ENCODE results near the gene HOXA13. TPM values are rescaled to one million over a fixed set of nuclear protein-coding genes. Genes with fewer than 3 reads are reported as not detected.

Gene HOXA13
- total RNA-seq, 1 experiment from 2014 or later = not detected

DNA sequence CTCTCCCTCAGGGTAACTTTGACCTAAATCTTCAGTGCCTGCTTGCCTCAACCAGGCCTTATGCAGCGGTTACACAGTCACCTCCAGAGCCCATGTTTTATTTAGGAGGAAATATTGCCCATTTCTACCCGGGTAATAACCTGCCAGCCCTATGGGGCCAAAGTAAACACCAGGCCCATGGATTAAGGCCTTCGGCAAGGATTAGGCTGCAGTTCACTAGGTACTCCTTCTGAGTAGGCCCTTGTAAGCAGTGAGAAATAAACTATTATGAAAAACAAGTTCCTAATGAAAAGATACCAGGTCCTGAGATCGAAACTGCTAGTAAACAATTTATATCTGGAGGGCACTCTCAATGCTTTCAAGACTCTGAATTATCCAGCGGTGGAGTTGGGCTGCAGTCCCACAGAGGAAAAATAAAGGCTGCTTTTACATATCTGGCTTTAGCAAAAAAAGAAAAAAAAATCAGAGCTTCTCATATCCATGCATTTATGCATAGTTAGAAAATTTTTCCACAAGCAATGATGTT lies 22.0 kb downstream of the HOXA13 start:
- no peaks in the 10 kb centered on the region for H3K9me3 ChIP-seq (ENCODE audit: control insufficient read depth, low read depth, low read length)
- no peaks in the 10 kb centered on the region for H3K79me1 ChIP-seq (ENCODE audit: insufficient read depth, low read depth, low read length, poor library complexity, severe bottlenecking)
- no peak overlapping the region for H4K91ac ChIP-seq (ENCODE audit: insufficient read length, low read depth, low read length)
- Mint-ChIP-seq H3K9me3 (peaks cover 2 to 14% of the 10 kb centered on the region in 2 experiments; a peak in 1 of 5 replicates), H3K36me3 (ENCODE audit: insufficient read depth in 1 of 3, low read depth in 3 of 3) (no peaks in the 10 kb centered on the region; a peak in 2 of 7 replicates), H3K27me3 (ENCODE audit: low read depth) (peaks cover 98% of the 10 kb centered on the region), H3K4me3 (no peak overlapping the region), H3K4me1 (peaks cover 3 to 12% of the 10 kb centered on the region in 2 experiments), H3K27ac (no peak overlapping the region)
- no peak overlapping the region for H3K4ac ChIP-seq (ENCODE audit: low read depth, low read length)
- no peaks in the 10 kb centered on the region for H4K20me1 ChIP-seq (ENCODE audit: control insufficient read depth, insufficient read depth, insufficient read length)
- DNase-seq = no peak
- H2BK120ac ChIP-seq (ENCODE audit: low read depth, low read length, poor library complexity, severe bottlenecking) = no peak overlapping the region
- H2BK15ac ChIP-seq (ENCODE audit: low read depth, low read length) = no peak overlapping the region
- H3K4me2 ChIP-seq (ENCODE audit: insufficient read depth, insufficient read length, low read length) = no peak overlapping the region
- no peak overlapping the region for H3K27ac ChIP-seq (ENCODE audit: insufficient read length, low read depth, low read length)
- no peaks in the 10 kb centered on the region for H3K23me2 ChIP-seq (ENCODE audit: insufficient read length, low read depth, low read length, poor library complexity, severe bottlenecking)
- H3K27me3 ChIP-seq (ENCODE audit: insufficient read depth, low read length) = peaks cover 98% of the 10 kb centered on the region
- H3K23ac ChIP-seq (ENCODE audit: insufficient read length, low read depth, low read length) = no peak overlapping the region
- no peak overlapping the region for H2BK5ac ChIP-seq (ENCODE audit: insufficient read length, low read length)
- H3K79me2 ChIP-seq (ENCODE audit: insufficient read depth, low read length) = no peaks in the 10 kb centered on the region
- H2BK20ac ChIP-seq (ENCODE audit: low read depth, low read length, poor library complexity, severe bottlenecking) = no peak overlapping the region
- no peak overlapping the region for H3K14ac ChIP-seq (ENCODE audit: insufficient read depth, low read length)
- no peak overlapping the region for H3K9ac ChIP-seq (ENCODE audit: extremely low read depth, insufficient read length, low read length)
- H2AFZ ChIP-seq (ENCODE audit: low read length) = no peak overlapping the region
- no peak overlapping the region for H2BK12ac ChIP-seq (ENCODE audit: insufficient read length, low read depth, low read length)
- H3K18ac ChIP-seq (ENCODE audit: insufficient read length, low read depth, low read length) = no peak overlapping the region
- no peak overlapping the region for H4K8ac ChIP-seq (replicated peaks; ENCODE audit: insufficient read length, low read depth, low read length)
- H2AK5ac ChIP-seq (ENCODE audit: insufficient read length, low read length) = no peak overlapping the region
- no peaks in the 10 kb centered on the region for H3K4me1 ChIP-seq (ENCODE audit: insufficient read depth, low read length)
- no CpG with 5 or more reads among the region's 5 CpGs for WGBS (ENCODE audit: extremely low coverage, insufficient read length, low lambda C conversion rate)
- H4K5ac ChIP-seq (ENCODE audit: insufficient read length, low read depth, low read length) = no peak overlapping the region
- TF ChIP-seq, protein P1, sequence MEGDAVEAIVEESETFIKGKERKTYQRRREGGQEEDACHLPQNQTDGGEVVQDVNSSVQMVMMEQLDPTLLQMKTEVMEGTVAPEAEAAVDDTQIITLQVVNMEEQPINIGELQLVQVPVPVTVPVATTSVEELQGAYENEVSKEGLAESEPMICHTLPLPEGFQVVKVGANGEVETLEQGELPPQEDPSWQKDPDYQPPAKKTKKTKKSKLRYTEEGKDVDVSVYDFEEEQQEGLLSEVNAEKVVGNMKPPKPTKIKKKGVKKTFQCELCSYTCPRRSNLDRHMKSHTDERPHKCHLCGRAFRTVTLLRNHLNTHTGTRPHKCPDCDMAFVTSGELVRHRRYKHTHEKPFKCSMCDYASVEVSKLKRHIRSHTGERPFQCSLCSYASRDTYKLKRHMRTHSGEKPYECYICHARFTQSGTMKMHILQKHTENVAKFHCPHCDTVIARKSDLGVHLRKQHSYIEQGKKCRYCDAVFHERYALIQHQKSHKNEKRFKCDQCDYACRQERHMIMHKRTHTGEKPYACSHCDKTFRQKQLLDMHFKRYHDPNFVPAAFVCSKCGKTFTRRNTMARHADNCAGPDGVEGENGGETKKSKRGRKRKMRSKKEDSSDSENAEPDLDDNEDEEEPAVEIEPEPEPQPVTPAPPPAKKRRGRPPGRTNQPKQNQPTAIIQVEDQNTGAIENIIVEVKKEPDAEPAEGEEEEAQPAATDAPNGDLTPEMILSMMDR (conservative IDR thresholded peaks at IDR 0.05) = no peak
- no peak overlapping the region for H3T11ph ChIP-seq (ENCODE audit: low read length)
- H3K56ac ChIP-seq (ENCODE audit: insufficient read length, low read depth, low read length) = no peak overlapping the region

Data from H9 (cell line).